SK-N-SH (cell line): ENCODE results near the gene CXCL1. TPM values are rescaled to one million over a fixed set of nuclear protein-coding genes. Genes with fewer than 3 reads are reported as not detected.

Experiments
- CTCF ChIA-PET: fragments of 300-600, 350-600 bp; formaldehyde crosslinking; extraction: SDS; loops from one replicate; lab custom pipeline; 2021; lab: Yijun Ruan, JAX
- POLR2A ChIA-PET: fragments of 350-600 bp; sonication (Branson Sonifier 250); formaldehyde crosslinking; extraction: SDS; loops from one replicate; lab custom pipeline; 2020; ENCODE audit warnings: antibody characterized with exemption, inconsistent platforms; lab: Yijun Ruan, JAX
- DNase-seq: peaks from one replicate; pipeline ENCODE4 v3.0.0; 2012
- H2AFZ ChIP-seq: fragments of 200-600 bp; sonication (generic); 2 replicates; pipeline ENCODE4 v1.8.1; 2016; ENCODE audit warnings: antibody characterized with exemption, mild to moderate bottlenecking, low read depth
- H3F3A ChIP-seq: fragments of 200-600 bp; sonication (generic); replicated peaks from 2 replicates; pipeline ENCODE3; 2016; ENCODE audit warnings: antibody characterized with exemption, mild to moderate bottlenecking; ENCODE audit not compliant: insufficient read depth
- H3K27ac ChIP-seq, 2 experiments: fragments of 200-500 bp in 1 of 2; fragments of 200-600 bp in 1 of 2; sonication (Bioruptor generic) in 1 of 2; sonication (generic), shearing (Covaris generic) in 1 of 2; 2 replicates each; pipeline versions ENCODE4 v1.5.1 to v1.6.1; 2014 to 2016; ENCODE audit warnings: low read depth in 2 of 2, inconsistent platforms in 1 of 2, low read length in 1 of 2, mild to moderate bottlenecking in 1 of 2, mixed read lengths in 1 of 2
- H3K27me3 ChIP-seq: fragments of 200-600 bp; sonication (generic), shearing (Covaris generic); 2 replicates; pipeline ENCODE4 v1.6.1; 2016; ENCODE audit warnings: mixed run types; ENCODE audit not compliant: insufficient read depth
- H3K36me3 ChIP-seq, 2 experiments: fragments of 200-500 bp in 1 of 2; fragments of 200-600 bp in 1 of 2; sonication (Bioruptor generic) in 1 of 2; sonication (generic) in 1 of 2; replicated peaks in 1 of 2; 2 replicates each; pipeline versions ENCODE3 to v1.5.1; 2014 to 2016; ENCODE audit warnings: low read length in 1 of 2, mild to moderate bottlenecking in 1 of 2; ENCODE audit not compliant: insufficient read depth in 2 of 2, control insufficient read depth in 1 of 2
- H3K4me1 ChIP-seq, 2 experiments: fragments of 200-500 bp in 1 of 2; fragments of 200-600 bp in 1 of 2; sonication (Bioruptor generic) in 1 of 2; sonication (generic), shearing (Covaris generic) in 1 of 2; 2 replicates each; pipeline versions ENCODE4 v1.5.1 to v1.6.1; 2014 to 2016; ENCODE audit warnings: low read depth in 1 of 2, low read length in 1 of 2, mixed run types in 1 of 2; ENCODE audit not compliant: insufficient read depth in 2 of 2, control insufficient read depth in 1 of 2
- H3K4me2 ChIP-seq: fragments of 200-600 bp; sonication (generic), shearing (Covaris generic); 2 replicates; pipeline ENCODE4 v1.6.1; 2017; ENCODE audit warnings: mixed run types
- H3K4me3 ChIP-seq, 2 experiments: fragments of 200-500 bp in 1 of 2; fragments of 200-600 bp in 1 of 2; sonication (Bioruptor generic) in 1 of 2; sonication (generic), shearing (Covaris generic) in 1 of 2; 2 replicates each; pipeline versions ENCODE4 v1.5.1 to v1.8.1; 2014 to 2016; ENCODE audit warnings: low read depth in 2 of 2, inconsistent platforms in 1 of 2, low read length in 1 of 2, mild to moderate bottlenecking in 1 of 2, mixed read lengths in 1 of 2, moderate library complexity in 1 of 2
- H3K79me2 ChIP-seq: fragments of 200-600 bp; sonication (generic); 2 replicates; pipeline ENCODE4 v1.8.1; 2017; ENCODE audit warnings: mild to moderate bottlenecking; ENCODE audit not compliant: insufficient read depth
- H3K9ac ChIP-seq: fragments of 200-600 bp; sonication (generic); 2 replicates; pipeline ENCODE4 v1.6.1; 2017; ENCODE audit warnings: mixed run types
- H3K9me2 ChIP-seq: fragments of 200-600 bp; sonication (generic); 2 replicates; pipeline ENCODE4 v1.6.1; 2017; ENCODE audit warnings: mixed run types
- H3K9me3 ChIP-seq: fragments of 200-600 bp; sonication (generic); 2 replicates; pipeline ENCODE4 v1.6.1; 2017; ENCODE audit warnings: mixed run types, mild to moderate bottlenecking, moderate library complexity
- H4K20me1 ChIP-seq: fragments of 200-600 bp; sonication (generic); 2 replicates; pipeline ENCODE4 v1.6.1; 2017; ENCODE audit warnings: mild to moderate bottlenecking, mixed run types; ENCODE audit not compliant: insufficient read depth
- EP300 ChIP-seq, 2 experiments: IDR thresholded peaks; 2 replicates each; pipeline versions ENCODE4 v1.4.0 to v1.6.1; 2012; ENCODE audit warnings: borderline replicate concordance in 1 of 2, low read depth in 1 of 2, low read length in 1 of 2
- EZH2phosphoT487 ChIP-seq: fragments of 200-600 bp; sonication (generic); IDR thresholded peaks from 2 replicates; pipeline ENCODE4 v1.6.1; 2017; ENCODE audit warnings: low read depth, mixed run types, mild to moderate bottlenecking, antibody characterized with exemption, moderate library complexity, borderline replicate concordance
- FOSL2 ChIP-seq: IDR thresholded peaks from 2 replicates; pipeline ENCODE4 v1.4.0; 2012; ENCODE audit warnings: low read depth, mild to moderate bottlenecking, moderate library complexity, borderline replicate concordance
- FOXJ3 ChIP-seq: sonication (generic); formaldehyde crosslinking; IDR thresholded peaks from 2 replicates; pipeline ENCODE4 v1.5.1; 2020; ENCODE audit warnings: mild to moderate bottlenecking, missing genetic modification reagents
- FOXM1 ChIP-seq: IDR thresholded peaks from 2 replicates; pipeline ENCODE4 v1.4.0; 2012; ENCODE audit warnings: low read depth, mild to moderate bottlenecking
- GABPA ChIP-seq: IDR thresholded peaks from 2 replicates; pipeline ENCODE4 v1.4.0; 2012; ENCODE audit warnings: low read depth, mild to moderate bottlenecking
- GATA2 ChIP-seq: sonication (generic); formaldehyde crosslinking; IDR thresholded peaks from 2 replicates; pipeline ENCODE4 v1.5.0; 2020; ENCODE audit warnings: mild to moderate bottlenecking, missing genetic modification reagents
- IRF3 ChIP-seq: fragments of 150-350 bp; IDR thresholded peaks from 2 replicates; pipeline ENCODE4 v1.6.1; 2016; ENCODE audit warnings: mild to moderate bottlenecking, low read depth, low read length
- MXI1 ChIP-seq: IDR thresholded peaks from 2 replicates; pipeline ENCODE4 v1.6.1; 2012; ENCODE audit warnings: mild to moderate bottlenecking, low read depth, low read length, improper control_type of control experiment
- NFIC ChIP-seq: IDR thresholded peaks from 2 replicates; pipeline ENCODE4 v1.4.0; 2012; ENCODE audit warnings: borderline replicate concordance
- PBX3 ChIP-seq: IDR thresholded peaks from 2 replicates; pipeline ENCODE4; 2012
- POLR2AphosphoS5 ChIP-seq: IDR thresholded peaks from 2 replicates; pipeline ENCODE4 v1.6.1; 2012; ENCODE audit warnings: low read depth, low read length
- RAD21 ChIP-seq: IDR thresholded peaks from 2 replicates; pipeline ENCODE4 v1.6.1; 2012; ENCODE audit warnings: mild to moderate bottlenecking, low read length
- RCOR1 ChIP-seq: fragments of 150-350 bp; IDR thresholded peaks from 2 replicates; pipeline ENCODE4 v1.6.1; 2017; ENCODE audit warnings: antibody characterized with exemption, low read length
- RXRA ChIP-seq: IDR thresholded peaks from 2 replicates; pipeline ENCODE4 v1.4.0; 2012; ENCODE audit warnings: low read depth, mild to moderate bottlenecking, borderline replicate concordance
- SIN3A ChIP-seq: IDR thresholded peaks from 2 replicates; pipeline ENCODE4 v1.6.1; 2012; ENCODE audit warnings: low read depth, mild to moderate bottlenecking, low read length, moderate library complexity, borderline replicate concordance
- SMC3 ChIP-seq: IDR thresholded peaks from 2 replicates; pipeline ENCODE4 v1.6.1; 2012; ENCODE audit warnings: low read depth, low read length, improper control_type of control experiment
- TEAD4 ChIP-seq: IDR thresholded peaks from 2 replicates; pipeline ENCODE4 v1.4.0; 2012; ENCODE audit warnings: mild to moderate bottlenecking, borderline replicate concordance; ENCODE audit not compliant: insufficient read depth
- USF2 ChIP-seq: fragments of 150-350 bp; IDR thresholded peaks from 2 replicates; pipeline ENCODE4 v1.6.1; 2017; ENCODE audit warnings: antibody characterized with exemption, low read length, low read depth, borderline replicate concordance
- YY1 ChIP-seq: IDR thresholded peaks from 2 replicates; pipeline ENCODE4 v1.4.0; 2012; ENCODE audit warnings: low read depth, mild to moderate bottlenecking
- WGBS: methylation state at CpG from one replicate; pipeline ENCODE4 v1.1.6; 2017; ENCODE audit warnings: low lambda C conversion rate; 5-methylcytosine and 5-hydroxymethylcytosine counted together
- polyA plus RNA-seq, 3 experiments: library from polyadenylated mRNA; depleted of rRNA; stranded (reverse); fragments of >200 nt; gene quantifications; 2 replicates each; pipeline ENCODE4 v1.2.3, GENCODE V29; 2012
- TF ChIP-seq, protein P1 (sequence below): IDR thresholded peaks from 2 replicates; pipeline ENCODE4 v1.4.0; 2012; ENCODE audit warnings: low read depth, borderline replicate concordance
- TF ChIP-seq, protein P2 (sequence below): IDR thresholded peaks from 2 replicates; pipeline ENCODE4 v1.4.0; 2012; ENCODE audit warnings: low read depth
- TF ChIP-seq, protein P3 (sequence below): IDR thresholded peaks from 2 replicates; pipeline ENCODE4 v1.4.0; 2012; ENCODE audit warnings: low read depth, borderline replicate concordance

Gene CXCL1
- polyA plus RNA-seq, 1 of the 3 experiments (the other 2 are of a cell fraction): 0.12 TPM

DNA sequence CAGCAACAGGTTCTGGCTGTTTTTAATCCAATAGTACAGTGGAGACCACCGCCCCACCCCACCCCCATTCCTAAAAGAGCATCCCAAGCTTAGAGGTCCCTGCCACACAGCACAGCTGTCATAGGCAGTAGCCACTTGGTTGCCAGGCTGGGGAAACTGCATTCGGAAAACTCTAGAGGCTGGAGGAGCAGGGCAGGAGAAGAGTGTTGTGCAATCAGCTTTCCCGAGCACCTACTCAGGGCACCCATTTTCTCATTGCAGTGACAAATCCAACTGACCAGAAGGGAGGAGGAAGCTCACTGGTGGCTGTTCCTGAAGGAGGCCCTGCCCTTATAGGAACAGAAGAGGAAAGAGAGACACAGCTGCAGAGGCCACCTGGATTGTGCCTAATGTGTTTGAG is 1.1 kb downstream of the CXCL1 start:
- WGBS: 0% methylated on average over 2 of the region's 3 CpGs
- peaks cover 37% of the 10 kb centered on the region for H3K27me3 ChIP-seq
- TF ChIP-seq FOXJ3 (CRISPR knock-in tag) (no peak), USF2 (no peak), GATA2 (no peak), SMC3 (no peak), RCOR1 (no peak), EP300 (IDR thresholded peaks at IDR 0.05; ENCODE audit: borderline replicate concordance in 1 of 2, low read depth in 1 of 2, low read length in 1 of 2) (no peak), FOXM1 (no peak), MXI1 (no peak), IRF3 (no peak), FOSL2 (no peak), RXRA (no peak), GABPA (no peak), YY1 (no peak)
- TF ChIP-seq, protein P1, sequence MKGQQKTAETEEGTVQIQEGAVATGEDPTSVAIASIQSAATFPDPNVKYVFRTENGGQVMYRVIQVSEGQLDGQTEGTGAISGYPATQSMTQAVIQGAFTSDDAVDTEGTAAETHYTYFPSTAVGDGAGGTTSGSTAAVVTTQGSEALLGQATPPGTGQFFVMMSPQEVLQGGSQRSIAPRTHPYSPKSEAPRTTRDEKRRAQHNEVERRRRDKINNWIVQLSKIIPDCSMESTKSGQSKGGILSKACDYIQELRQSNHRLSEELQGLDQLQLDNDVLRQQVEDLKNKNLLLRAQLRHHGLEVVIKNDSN: no peak
- TF ChIP-seq, protein P2, sequence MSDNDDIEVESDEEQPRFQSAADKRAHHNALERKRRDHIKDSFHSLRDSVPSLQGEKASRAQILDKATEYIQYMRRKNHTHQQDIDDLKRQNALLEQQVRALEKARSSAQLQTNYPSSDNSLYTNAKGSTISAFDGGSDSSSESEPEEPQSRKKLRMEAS: no peak
- no peak for DNase-seq
- no peak overlapping the region for H3K4me2 ChIP-seq
- no peaks in the 10 kb centered on the region for H3K4me1 ChIP-seq
- H3K9me3 ChIP-seq: no peaks in the 10 kb centered on the region
- no peaks in the 10 kb centered on the region for H3K79me2 ChIP-seq
- H4K20me1 ChIP-seq: no peaks in the 10 kb centered on the region
- no peaks in the 10 kb centered on the region for H3K9me2 ChIP-seq
- no peak overlapping the region for H3K9ac ChIP-seq
- no peak overlapping the region for H3K27ac ChIP-seq
- ChIA-PET POLR2A (no interaction called here), CTCF (no interaction called here)
- no peaks in the 10 kb centered on the region for H3F3A ChIP-seq
- no peak overlapping the region for H2AFZ ChIP-seq
- no peaks in the 10 kb centered on the region for H3K36me3 ChIP-seq
- H3K4me3 ChIP-seq: no peak overlapping the region

GRCh38 chr4:73870768-73871167 is 1.6 kb downstream of the CXCL1 start:
- H3K4me1 ChIP-seq: no peaks in the 10 kb centered on the region
- no peak for DNase-seq
- no peak overlapping the region for H3K27ac ChIP-seq
- H3K4me2 ChIP-seq: no peak overlapping the region
- no peak overlapping the region for H3K9ac ChIP-seq
- H3K4me3 ChIP-seq: no peak overlapping the region
- ChIA-PET POLR2A (no interaction called here), CTCF (no interaction called here)
- 13% methylated on average over 1 of the region's 1 CpG for WGBS
- H3K79me2 ChIP-seq: no peaks in the 10 kb centered on the region
- H3K9me2 ChIP-seq: no peaks in the 10 kb centered on the region
- no peaks in the 10 kb centered on the region for H3K9me3 ChIP-seq
- H4K20me1 ChIP-seq: no peaks in the 10 kb centered on the region
- no peak overlapping the region for H2AFZ ChIP-seq
- H3K36me3 ChIP-seq: no peaks in the 10 kb centered on the region
- no peaks in the 10 kb centered on the region for H3F3A ChIP-seq
- peaks cover 38% of the 10 kb centered on the region for H3K27me3 ChIP-seq
- TF ChIP-seq RAD21 (no peak), RXRA (no peak), FOXM1 (no peak), EZH2phosphoT487 (no peak), NFIC (no peak), PBX3 (no peak), TEAD4 (no peak), POLR2AphosphoS5 (no peak), SIN3A (no peak)
- TF ChIP-seq, protein P3, sequence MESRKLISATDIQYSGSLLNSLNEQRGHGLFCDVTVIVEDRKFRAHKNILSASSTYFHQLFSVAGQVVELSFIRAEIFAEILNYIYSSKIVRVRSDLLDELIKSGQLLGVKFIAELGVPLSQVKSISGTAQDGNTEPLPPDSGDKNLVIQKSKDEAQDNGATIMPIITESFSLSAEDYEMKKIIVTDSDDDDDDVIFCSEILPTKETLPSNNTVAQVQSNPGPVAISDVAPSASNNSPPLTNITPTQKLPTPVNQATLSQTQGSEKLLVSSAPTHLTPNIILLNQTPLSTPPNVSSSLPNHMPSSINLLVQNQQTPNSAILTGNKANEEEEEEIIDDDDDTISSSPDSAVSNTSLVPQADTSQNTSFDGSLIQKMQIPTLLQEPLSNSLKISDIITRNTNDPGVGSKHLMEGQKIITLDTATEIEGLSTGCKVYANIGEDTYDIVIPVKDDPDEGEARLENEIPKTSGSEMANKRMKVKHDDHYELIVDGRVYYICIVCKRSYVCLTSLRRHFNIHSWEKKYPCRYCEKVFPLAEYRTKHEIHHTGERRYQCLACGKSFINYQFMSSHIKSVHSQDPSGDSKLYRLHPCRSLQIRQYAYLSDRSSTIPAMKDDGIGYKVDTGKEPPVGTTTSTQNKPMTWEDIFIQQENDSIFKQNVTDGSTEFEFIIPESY: no peak
- TF ChIP-seq, protein P2: no peak
- TF ChIP-seq, protein P1: no peak
